Cardiac fibroblast (primary cell): ENCODE measurements around the gene DUSP8.

ENCODE experiments used
- DNase-seq, 2 donors: peaks; one replicate each; pipeline versions ENCODE4 v3.0.0 to v3.0.0-alpha.2; 2010; ENCODE audit warnings: low read depth in 2 of 2
- H3K4me3 ChIP-seq, 2 donors: replicated peaks in 1 of 2; 1 replicate in 1 of 2; 2 replicates in 1 of 2; pipeline ENCODE4 v1.5.1; 2011; ENCODE audit warnings: low read depth in 2 of 2, low read length in 2 of 2, mild to moderate bottlenecking in 2 of 2, moderate library complexity in 1 of 2
- CTCF ChIP-seq: IDR thresholded peaks from one replicate; pipeline ENCODE4 v1.5.1; 2011; ENCODE audit warnings: low read depth, mild to moderate bottlenecking, low read length, inconsistent platforms

Gene DUSP8

GRCh38 chr11:1520663-1521267 is 51.3 kb downstream of the DUSP8 start:
- H3K4me3 ChIP-seq: no peak overlapping the region
- DNase-seq: peak in 1 of 2 donors; percentile 14
- TF ChIP-seq CTCF: no peak

GRCh38 chr11:1520209-1520662 is 51.8 kb downstream of the DUSP8 start:
- no peak for TF ChIP-seq CTCF
- H3K4me3 ChIP-seq: no peak overlapping the region
- no peak for DNase-seq

- TF ChIP-seq CTCF: no peak
- no peak for DNase-seq
- no peak overlapping the region for H3K4me3 ChIP-seq
Observed at GRCh38 chr11:1519028-1520010, 52.8 kb downstream of the DUSP8 start.

- TF ChIP-seq CTCF: no peak
- H3K4me3 ChIP-seq: no peak overlapping the region
- no peak for DNase-seq
Observed at GRCh38 chr11:1518301-1518700, 53.8 kb downstream of the DUSP8 start.

DNA sequence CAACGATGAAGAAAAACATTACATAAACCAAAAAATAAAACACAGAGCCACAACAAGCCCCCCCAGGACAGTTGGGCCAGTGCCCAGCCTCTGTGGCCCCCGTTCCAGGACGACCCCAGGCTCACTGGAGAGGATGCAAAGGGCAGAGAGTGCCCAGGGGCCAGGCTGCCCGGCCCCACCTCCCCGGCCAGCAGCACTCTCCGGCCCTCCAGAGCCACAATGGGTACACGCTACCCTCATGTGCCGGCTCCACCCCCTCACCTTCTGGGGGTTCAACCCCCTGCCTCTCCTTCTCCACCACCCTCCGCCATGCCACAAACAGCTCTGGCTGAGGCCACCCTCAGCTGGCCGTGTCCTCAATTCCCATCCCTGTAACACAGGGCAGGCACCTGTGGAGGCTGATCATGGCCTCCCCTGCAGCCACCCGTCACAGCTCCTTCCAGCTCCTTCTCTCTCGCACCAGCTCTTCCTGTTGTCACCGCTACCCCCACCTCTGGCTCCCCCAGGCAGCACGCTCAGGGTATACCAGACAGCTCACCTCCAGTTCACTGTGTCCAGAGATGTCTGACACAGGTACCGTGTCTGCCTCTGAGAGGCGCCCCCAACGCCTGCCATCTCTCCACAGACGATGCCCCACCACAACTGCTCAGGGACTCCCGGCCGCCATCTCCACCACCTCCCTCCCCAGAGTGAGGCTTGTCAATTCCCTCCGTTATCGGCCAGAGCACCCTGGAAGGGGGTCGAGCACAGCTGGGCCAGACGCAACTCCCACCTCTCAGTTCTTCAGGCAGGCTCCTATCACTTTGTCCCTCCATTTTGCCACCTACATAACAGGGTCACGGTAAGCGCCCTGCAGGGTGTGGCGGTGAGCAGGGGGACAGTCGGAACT is 54.7 kb downstream of the DUSP8 start:
- no peak for TF ChIP-seq CTCF
- no peak for DNase-seq
- no peak overlapping the region for H3K4me3 ChIP-seq

DNA sequence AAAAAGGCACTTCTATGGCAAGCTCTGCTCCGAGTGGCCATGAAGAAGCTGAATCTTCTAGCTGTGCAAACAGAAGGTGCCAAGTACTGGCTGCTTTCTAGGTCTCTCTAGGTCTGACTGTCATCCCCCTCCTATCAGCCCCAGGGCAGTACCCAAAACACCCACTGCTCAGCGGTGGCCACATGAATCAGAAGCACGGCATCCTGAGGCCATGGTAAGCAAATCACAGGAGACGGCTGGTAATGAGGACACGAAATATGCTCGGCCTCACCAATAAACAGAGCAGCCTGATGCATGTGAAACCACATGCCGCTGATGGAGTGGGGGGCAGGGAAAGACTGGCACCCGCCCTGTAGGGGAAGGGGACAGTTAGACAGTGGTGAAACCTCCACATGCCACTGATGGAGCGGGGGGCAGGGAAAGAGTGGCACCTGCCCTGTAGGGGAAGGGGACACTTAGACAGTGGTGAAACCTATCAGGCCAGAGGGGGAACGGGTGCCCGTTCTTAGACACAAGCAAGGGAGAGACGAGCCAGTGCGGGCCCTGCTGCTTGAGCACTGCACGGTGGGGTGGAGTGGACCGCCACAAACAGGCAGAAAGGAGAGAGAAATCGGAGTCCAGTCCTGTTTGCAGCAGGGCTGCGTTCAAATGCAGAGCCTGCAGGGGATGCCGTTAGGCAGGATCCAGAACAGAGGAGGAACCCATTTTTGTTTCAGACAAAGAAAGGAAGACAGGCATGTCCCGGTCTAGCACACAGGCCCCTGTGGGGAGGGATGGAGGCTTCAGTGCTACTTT is 55.6 kb downstream of the DUSP8 start:
- peak in 1 of 2 donors; percentile 20 for DNase-seq
- peak; percentile 1 for TF ChIP-seq CTCF
- no peak overlapping the region for H3K4me3 ChIP-seq
